Stimulated activated CD4-positive, alpha-beta T cell treated with anti-CD3 and anti-CD28 coated beads, Interleukin-4, amount 100 ng/mL, for 48 hours (primary cell): ENCODE data around the gene BOD1L1.

Experiments used
- DNase-seq, 2 donors: peaks; one replicate each; pipeline ENCODE4 v3.0.0-alpha.2; 2020; ENCODE audit warnings: low read depth in 2 of 2

Gene BOD1L1

GRCh38 chr4:13558881-13559280 lies 68.6 kb downstream of the BOD1L1 start:
- no peak for DNase-seq

GRCh38 chr4:13555325-13555724 lies 72.2 kb downstream of the BOD1L1 start:
- no peak for DNase-seq

- no peak for DNase-seq
These were observed 74.4 kb downstream of the BOD1L1 start for GRCh38 chr4:13553081-13553480.

- DNase-seq, result peak; percentile 84 to 93
These were observed 78.5 kb downstream of the BOD1L1 start for GRCh38 chr4:13548984-13549546.

- no peak for DNase-seq
These were observed 79.2 kb downstream of the BOD1L1 start for GRCh38 chr4:13548059-13548983.

- DNase-seq, result no peak
These were observed 80.0 kb downstream of the BOD1L1 start for GRCh38 chr4:13547485-13548041.

GRCh38 chr4:13546941-13547484 lies 80.5 kb downstream of the BOD1L1 start:
- no peak for DNase-seq

- DNase-seq, result no peak
These were observed 81.2 kb downstream of the BOD1L1 start for GRCh38 chr4:13546142-13546940.

GRCh38 chr4:13545394-13545808 lies 82.1 kb downstream of the BOD1L1 start:
- DNase-seq, result no peak

- peak; percentile 50 to 59 for DNase-seq
These were observed 82.7 kb downstream of the BOD1L1 start for GRCh38 chr4:13544606-13545393.

- DNase-seq, result no peak
These were observed 83.5 kb downstream of the BOD1L1 start, which contains the start of gene NKX3-2 for GRCh38 chr4:13543839-13544605. Gene NKX3-2, minus strand, starts transcription at chr4:13544508. Its CDS starts 94 bp downstream, at chr4:13544414.

GRCh38 chr4:13543032-13543838 lies 84.3 kb downstream of the BOD1L1 start:
- DNase-seq, result no peak

GRCh38 chr4:13542577-13543031 lies 84.9 kb downstream of the BOD1L1 start:
- no peak for DNase-seq

GRCh38 chr4:13541720-13542576 lies 85.6 kb downstream of the BOD1L1 start:
- no peak for DNase-seq

- DNase-seq, result no peak
These were observed 86.3 kb downstream of the BOD1L1 start for GRCh38 chr4:13541176-13541604.

- DNase-seq, result no peak
These were observed 86.9 kb downstream of the BOD1L1 start for GRCh38 chr4:13540446-13541175.
